H1 (cell line): ENCODE measurements around the gene CLIP4. TPM values are rescaled to one million over a fixed set of nuclear protein-coding genes. Genes with fewer than 3 reads are reported as not detected.

Source experiments
- CHD7 ChIP-seq: fragments of 300-600 bp; sonication (generic); IDR thresholded peaks from 2 replicates; pipeline ENCODE4 v1.7.1; 2012; ENCODE audit warnings: low read length, moderate library complexity, mild to moderate bottlenecking, inconsistent platforms; ENCODE audit not compliant: insufficient replicate concordance
- HDAC2 ChIP-seq, 2 experiments: fragments of 300-600 bp in 1 of 2; sonication (generic) in 1 of 2; IDR thresholded peaks; 2 replicates each; pipeline ENCODE4 v1.6.1; 2011 to 2012; ENCODE audit warnings: low read depth in 2 of 2, low read length in 2 of 2, mild to moderate bottlenecking in 2 of 2, moderate library complexity in 2 of 2, borderline replicate concordance in 1 of 2, inconsistent platforms in 1 of 2
- NRF1 ChIP-seq: IDR thresholded peaks from 2 replicates; pipeline ENCODE4 v1.6.1; 2011; ENCODE audit warnings: mild to moderate bottlenecking, low read depth, low read length, improper control_type of control experiment
- PHF8 ChIP-seq: fragments of 200-600 bp; sonication (generic); conservative IDR thresholded peaks from 2 replicates; pipeline ENCODE4 v1.7.1; 2012; ENCODE audit warnings: low read depth, mild to moderate bottlenecking, inconsistent platforms, low read length, moderate library complexity
- SP2 ChIP-seq: IDR thresholded peaks from 2 replicates; pipeline ENCODE4 v1.6.1; 2012; ENCODE audit warnings: mild to moderate bottlenecking, low read length, inconsistent platforms
- TEAD4 ChIP-seq: IDR thresholded peaks from 2 replicates; pipeline ENCODE4 v1.6.1; 2012; ENCODE audit warnings: low read depth, low read length, inconsistent platforms, mixed read lengths
- polyA plus RNA-seq, 7 experiments: library from polyadenylated mRNA; depleted of rRNA in 3 of 7; stranded (reverse) in 5 of 7; unstranded in 2 of 7; fragments of >200 nt in 5 of 7; fragments of 200-250 nt in 2 of 7; gene quantifications; 1 replicate in 5 of 7; 2 replicates in 1 of 7; 4 replicates in 1 of 7; pipeline versions ENCODE4 v1.2.1 to v1.2.3, GENCODE V29; 2011 to 2013; ENCODE audit warnings: missing spikeins in 2 of 7, mixed read lengths in 2 of 7
- total RNA-seq: library from RNA; stranded (reverse); fragmentation: NEBNext Ultra II Directional; extraction: Animal tissue kit (Norgen Biotek cat#: 25700); gene quantifications from 2 replicates; pipeline ENCODE4 v1.2.1, GENCODE V29; 2021

Gene CLIP4
- total and polyA plus RNA-seq, 2 of the 8 experiments (the other 6 are each of a cell fraction or from before 2014, with no cell fraction given) = 0.08 to 0.09 TPM

- TF ChIP-seq CHD7 = no peak
- no peak for TF ChIP-seq PHF8
- TF ChIP-seq NRF1 = no peak
- no peak for TF ChIP-seq TEAD4
- no peak for TF ChIP-seq SP2
- no peak for TF ChIP-seq HDAC2 (IDR thresholded peaks at IDR 0.05; ENCODE audit: borderline replicate concordance in 1 of 2, low read depth in 2 of 2, low read length in 2 of 2)
- TF ChIP-seq, all 59 proteins: peak for 0
These were observed 99.9 kb downstream of the CLIP4 start (continued) for GRCh38 chr2:29215073-29215472.
